Neural cell (in vitro differentiated cells): ENCODE data around the gene PARP1. TPM values are rescaled to one million over a fixed set of nuclear protein-coding genes. Genes with fewer than 3 reads are reported as not detected.

ENCODE experiments used
- H2AFZ ChIP-seq: fragments of 200-600, 300-800 bp; sonication (generic), shearing (Covaris generic); 2 replicates; pipeline ENCODE4 v1.6.0; 2014; ENCODE audit warnings: low read depth, mild to moderate bottlenecking, antibody characterized with exemption, low read length, moderate library complexity
- H3F3A ChIP-seq: fragments of 200-600 bp; shearing (Covaris generic); 2 replicates; pipeline ENCODE4 v1.6.1; 2016; ENCODE audit warnings: mild to moderate bottlenecking, moderate library complexity, mixed read lengths, antibody characterized with exemption, low read length; ENCODE audit not compliant: insufficient read depth, poor library complexity, severe bottlenecking
- H3K27ac ChIP-seq: fragments of 200-600, 300-800 bp; sonication (generic), shearing (Covaris generic); 2 replicates; pipeline ENCODE4 v1.5.1; 2014; ENCODE audit warnings: mild to moderate bottlenecking, low read length, moderate library complexity
- H3K27me3 ChIP-seq: fragments of 300-800, 200-600 bp; sonication (generic), shearing (Covaris generic); 2 replicates; pipeline ENCODE4 v1.6.0; 2014; ENCODE audit warnings: mild to moderate bottlenecking, low read depth, low read length, moderate library complexity; ENCODE audit not compliant: insufficient read depth
- H3K36me3 ChIP-seq: fragments of 300-800, 200-600 bp; sonication (generic), shearing (Covaris generic); 2 replicates; pipeline ENCODE4 v1.5.1; 2014; ENCODE audit warnings: mild to moderate bottlenecking, antibody characterized with exemption, low read length, moderate library complexity; ENCODE audit not compliant: insufficient read depth
- H3K4me2 ChIP-seq: fragments of 300-800, 200-600 bp; sonication (generic), shearing (Covaris generic); 2 replicates; pipeline ENCODE4 v1.6.0; 2014; ENCODE audit warnings: mild to moderate bottlenecking, low read length
- H3K4me3 ChIP-seq: fragments of 300-800, 200-600 bp; sonication (generic), shearing (Covaris generic); 2 replicates; pipeline ENCODE4 v1.5.1; 2014; ENCODE audit warnings: mild to moderate bottlenecking, low read length, moderate library complexity
- H3K79me2 ChIP-seq: fragments of 200-600 bp; shearing (Covaris generic); replicated peaks from 2 replicates; pipeline ENCODE4 v1.6.0; 2014; ENCODE audit warnings: mild to moderate bottlenecking, low read length, moderate library complexity; ENCODE audit not compliant: insufficient read depth
- H3K9ac ChIP-seq: fragments of 300-800, 200-600 bp; sonication (generic), shearing (Covaris generic); 2 replicates; pipeline ENCODE4 v1.6.1; 2016; ENCODE audit warnings: mild to moderate bottlenecking, low read length, mixed read lengths
- H3K9me2 ChIP-seq: fragments of 200-600 bp; shearing (Covaris generic); 2 replicates; pipeline ENCODE4 v1.6.1; 2016; ENCODE audit warnings: mild to moderate bottlenecking, low read length, mixed read lengths; ENCODE audit not compliant: insufficient read depth
- H3K9me3 ChIP-seq: fragments of 200-600, 300-800 bp; sonication (generic), shearing (Covaris generic); 2 replicates; pipeline ENCODE4 v1.6.1; 2016; ENCODE audit warnings: mild to moderate bottlenecking, mixed run types, low read length, moderate library complexity, mixed read lengths
- H4K20me1 ChIP-seq: fragments of 200-600 bp; shearing (Covaris generic); 2 replicates; pipeline ENCODE4 v1.6.1; 2016; ENCODE audit warnings: mild to moderate bottlenecking, mixed run types; ENCODE audit not compliant: insufficient read depth
- EP300 ChIP-seq: fragments of 450-650 bp; conservative IDR thresholded peaks from 2 replicates; pipeline ENCODE4 v1.6.1; 2014; ENCODE audit warnings: antibody characterized with exemption, mild to moderate bottlenecking, moderate library complexity; ENCODE audit not compliant: poor library complexity, severe bottlenecking
- EZH2 ChIP-seq: fragments of 200-600, 300-800 bp; shearing (Covaris generic), sonication (generic); IDR thresholded peaks from 2 replicates; pipeline ENCODE4 v1.6.1; 2014; ENCODE audit warnings: antibody characterized with exemption, low read length, borderline replicate concordance, mild to moderate bottlenecking; ENCODE audit not compliant: insufficient read depth, poor library complexity, severe bottlenecking
- MXI1 ChIP-seq: fragments of 450-650 bp; conservative IDR thresholded peaks from 2 replicates; pipeline ENCODE4 v1.6.1; 2014; ENCODE audit warnings: antibody characterized with exemption, mild to moderate bottlenecking; ENCODE audit not compliant: poor library complexity, severe bottlenecking
- POLR2AphosphoS5 ChIP-seq: IDR thresholded peaks from 2 replicates; pipeline ENCODE4 v1.6.1; 2012
- RAD21 ChIP-seq: fragments of 450-650 bp; conservative IDR thresholded peaks from 2 replicates; pipeline ENCODE4 v1.6.1; 2014; ENCODE audit warnings: antibody characterized with exemption, mild to moderate bottlenecking, moderate library complexity
- SMC3 ChIP-seq: fragments of 450-650 bp; conservative IDR thresholded peaks from 2 replicates; pipeline ENCODE4 v1.6.1; 2014; ENCODE audit warnings: antibody characterized with exemption, mild to moderate bottlenecking, moderate library complexity; ENCODE audit not compliant: poor library complexity
- TAF1 ChIP-seq: IDR thresholded peaks from 2 replicates; pipeline ENCODE4 v1.6.1; 2012; ENCODE audit warnings: low read depth
- polyA plus RNA-seq: library from polyadenylated mRNA; depleted of rRNA; stranded (reverse); fragments of >200 nt; gene quantifications from 2 replicates; pipeline ENCODE4 v1.2.3, GENCODE V29; 2014
- TF ChIP-seq, protein P1 (sequence below): IDR thresholded peaks from 2 replicates; pipeline ENCODE4 v1.6.1; 2012; ENCODE audit warnings: borderline replicate concordance
- TF ChIP-seq, protein P2 (sequence below): fragments of 450-650 bp; IDR thresholded peaks from 2 replicates; pipeline ENCODE4 v1.5.1; 2014; ENCODE audit warnings: antibody characterized with exemption, mild to moderate bottlenecking, moderate library complexity; ENCODE audit not compliant: poor library complexity, severe bottlenecking

The PARP1 gene
- polyA plus RNA-seq, 1 donor from 2014 or later: 112 TPM

DNA sequence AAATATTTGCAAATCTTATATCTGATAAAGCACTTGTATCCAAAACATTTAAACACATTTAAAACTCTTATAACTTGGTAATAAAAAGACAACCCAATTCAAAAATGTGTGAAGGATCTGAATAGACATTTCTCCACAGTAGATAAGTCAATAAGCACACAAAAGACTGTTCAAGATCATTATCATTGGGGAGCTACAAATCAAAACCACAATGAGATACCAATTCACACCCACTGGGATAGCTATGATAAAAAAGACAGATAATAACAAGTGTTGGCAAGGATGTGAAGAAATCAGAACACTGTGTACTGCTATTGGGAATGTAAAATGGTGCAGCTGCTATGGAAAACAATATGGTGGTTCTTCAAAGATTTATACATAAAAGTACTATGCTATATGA, 93.8 kb downstream of the PARP1 start:
- no peaks in the 10 kb centered on the region for H3K9me2 ChIP-seq
- H3F3A ChIP-seq: no peaks in the 10 kb centered on the region
- no peak for TF ChIP-seq POLR2AphosphoS5
- TF ChIP-seq MXI1: no peak
- TF ChIP-seq, protein P1, sequence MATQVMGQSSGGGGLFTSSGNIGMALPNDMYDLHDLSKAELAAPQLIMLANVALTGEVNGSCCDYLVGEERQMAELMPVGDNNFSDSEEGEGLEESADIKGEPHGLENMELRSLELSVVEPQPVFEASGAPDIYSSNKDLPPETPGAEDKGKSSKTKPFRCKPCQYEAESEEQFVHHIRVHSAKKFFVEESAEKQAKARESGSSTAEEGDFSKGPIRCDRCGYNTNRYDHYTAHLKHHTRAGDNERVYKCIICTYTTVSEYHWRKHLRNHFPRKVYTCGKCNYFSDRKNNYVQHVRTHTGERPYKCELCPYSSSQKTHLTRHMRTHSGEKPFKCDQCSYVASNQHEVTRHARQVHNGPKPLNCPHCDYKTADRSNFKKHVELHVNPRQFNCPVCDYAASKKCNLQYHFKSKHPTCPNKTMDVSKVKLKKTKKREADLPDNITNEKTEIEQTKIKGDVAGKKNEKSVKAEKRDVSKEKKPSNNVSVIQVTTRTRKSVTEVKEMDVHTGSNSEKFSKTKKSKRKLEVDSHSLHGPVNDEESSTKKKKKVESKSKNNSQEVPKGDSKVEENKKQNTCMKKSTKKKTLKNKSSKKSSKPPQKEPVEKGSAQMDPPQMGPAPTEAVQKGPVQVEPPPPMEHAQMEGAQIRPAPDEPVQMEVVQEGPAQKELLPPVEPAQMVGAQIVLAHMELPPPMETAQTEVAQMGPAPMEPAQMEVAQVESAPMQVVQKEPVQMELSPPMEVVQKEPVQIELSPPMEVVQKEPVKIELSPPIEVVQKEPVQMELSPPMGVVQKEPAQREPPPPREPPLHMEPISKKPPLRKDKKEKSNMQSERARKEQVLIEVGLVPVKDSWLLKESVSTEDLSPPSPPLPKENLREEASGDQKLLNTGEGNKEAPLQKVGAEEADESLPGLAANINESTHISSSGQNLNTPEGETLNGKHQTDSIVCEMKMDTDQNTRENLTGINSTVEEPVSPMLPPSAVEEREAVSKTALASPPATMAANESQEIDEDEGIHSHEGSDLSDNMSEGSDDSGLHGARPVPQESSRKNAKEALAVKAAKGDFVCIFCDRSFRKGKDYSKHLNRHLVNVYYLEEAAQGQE: no peak
- no peak for TF ChIP-seq RAD21
- no peak for TF ChIP-seq EZH2
- TF ChIP-seq, protein P2, sequence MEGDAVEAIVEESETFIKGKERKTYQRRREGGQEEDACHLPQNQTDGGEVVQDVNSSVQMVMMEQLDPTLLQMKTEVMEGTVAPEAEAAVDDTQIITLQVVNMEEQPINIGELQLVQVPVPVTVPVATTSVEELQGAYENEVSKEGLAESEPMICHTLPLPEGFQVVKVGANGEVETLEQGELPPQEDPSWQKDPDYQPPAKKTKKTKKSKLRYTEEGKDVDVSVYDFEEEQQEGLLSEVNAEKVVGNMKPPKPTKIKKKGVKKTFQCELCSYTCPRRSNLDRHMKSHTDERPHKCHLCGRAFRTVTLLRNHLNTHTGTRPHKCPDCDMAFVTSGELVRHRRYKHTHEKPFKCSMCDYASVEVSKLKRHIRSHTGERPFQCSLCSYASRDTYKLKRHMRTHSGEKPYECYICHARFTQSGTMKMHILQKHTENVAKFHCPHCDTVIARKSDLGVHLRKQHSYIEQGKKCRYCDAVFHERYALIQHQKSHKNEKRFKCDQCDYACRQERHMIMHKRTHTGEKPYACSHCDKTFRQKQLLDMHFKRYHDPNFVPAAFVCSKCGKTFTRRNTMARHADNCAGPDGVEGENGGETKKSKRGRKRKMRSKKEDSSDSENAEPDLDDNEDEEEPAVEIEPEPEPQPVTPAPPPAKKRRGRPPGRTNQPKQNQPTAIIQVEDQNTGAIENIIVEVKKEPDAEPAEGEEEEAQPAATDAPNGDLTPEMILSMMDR: no peak
- no peak for TF ChIP-seq SMC3
- TF ChIP-seq TAF1: no peak
- TF ChIP-seq EP300: no peak
- H3K27ac ChIP-seq: no peak overlapping the region
- H3K9me3 ChIP-seq: no peaks in the 10 kb centered on the region
- no peaks in the 10 kb centered on the region for H3K36me3 ChIP-seq
- H3K79me2 ChIP-seq: no peaks in the 10 kb centered on the region
- no peak overlapping the region for H3K4me3 ChIP-seq
- no peak overlapping the region for H3K4me2 ChIP-seq
- no peak overlapping the region for H2AFZ ChIP-seq
- no peaks in the 10 kb centered on the region for H4K20me1 ChIP-seq
- no peaks in the 10 kb centered on the region for H3K27me3 ChIP-seq
- H3K9ac ChIP-seq: no peak overlapping the region

DNA sequence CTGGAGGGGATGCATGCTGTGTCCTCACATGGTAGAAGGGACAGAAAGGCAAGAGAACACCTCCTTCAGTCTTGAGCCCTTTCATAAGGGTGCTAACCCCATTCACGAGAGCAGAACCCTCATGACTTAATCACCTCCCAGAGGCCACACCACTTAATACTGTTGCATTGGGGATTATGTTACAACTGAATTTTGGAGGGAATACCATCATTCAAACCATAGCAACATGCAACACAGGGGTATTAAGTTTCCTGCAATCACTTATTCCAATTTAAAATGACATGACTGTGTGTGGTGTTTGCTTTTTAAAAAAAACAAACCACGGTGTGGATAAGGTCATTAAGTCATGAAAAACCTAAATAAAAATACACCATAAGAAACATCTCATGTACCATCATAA, 95.8 kb downstream of the PARP1 start:
- Histone ChIP-seq H3K9me3 (no peaks in the 10 kb centered on the region), H3K27me3 (no peaks in the 10 kb centered on the region), H2AFZ (no peak overlapping the region), H3K79me2 (peaks cover 13% of the 10 kb centered on the region), H3K27ac (no peak overlapping the region), H3K4me3 (no peak overlapping the region), H4K20me1 (no peaks in the 10 kb centered on the region), H3K9ac (no peak overlapping the region), H3K9me2 (no peaks in the 10 kb centered on the region), H3K36me3 (no peaks in the 10 kb centered on the region), H3F3A (no peaks in the 10 kb centered on the region), H3K4me2 (no peak overlapping the region)
- TF ChIP-seq RAD21 (no peak), TAF1 (no peak), EZH2 (no peak), MXI1 (no peak), SMC3 (no peak), EP300 (no peak), POLR2AphosphoS5 (no peak)
